ENCODE measurements around the gene SSNA1.

GRCh38 chr9:137147091-137147792 lies 41.2 kb upstream of the SSNA1 start:
- TF ChIP-seq CTCF (IDR thresholded peaks at IDR 0.05) = no peak
- no peak for TF ChIP-seq POLR2A (IDR thresholded peaks at IDR 0.05)
